Neutrophil (primary cell): Measurements from ENCODE around the gene SLC30A1.

ENCODE experiments used
- H3K27ac ChIP-seq: fragments of 200-600 bp; sonication (generic); 2 replicates; pipeline ENCODE4 v1.5.1; 2016; ENCODE audit warnings: mild to moderate bottlenecking, moderate library complexity
- H3K27me3 ChIP-seq: fragments of 200-600 bp; sonication (generic); 2 replicates; pipeline ENCODE4 v1.6.0; 2016; ENCODE audit warnings: mild to moderate bottlenecking
- H3K36me3 ChIP-seq: fragments of 200-600 bp; sonication (generic); 2 replicates; pipeline ENCODE4 v1.5.1; 2017
- H3K4me1 ChIP-seq, 2 experiments: fragments of 200-600 bp in 1 of 2; sonication (generic) in 1 of 2; 1 replicate in 1 of 2; 2 replicates in 1 of 2; pipeline versions ENCODE4 v1.5.1 to v1.6.1; 2013 to 2016; ENCODE audit warnings: low read depth in 1 of 2, low read length in 1 of 2, mild to moderate bottlenecking in 1 of 2, moderate library complexity in 1 of 2; ENCODE audit not compliant: control insufficient read depth in 1 of 2, insufficient read depth in 1 of 2
- H3K4me3 ChIP-seq, 2 experiments: fragments of 200-600 bp in 1 of 2; sonication (generic) in 1 of 2; 1 replicate in 1 of 2; 2 replicates in 1 of 2; pipeline ENCODE4 v1.5.1; 2013 to 2016; ENCODE audit warnings: low read depth in 1 of 2, low read length in 1 of 2, mild to moderate bottlenecking in 1 of 2, moderate library complexity in 1 of 2
- H3K9me3 ChIP-seq: fragments of 200-600 bp; sonication (generic); 2 replicates; pipeline ENCODE4 v1.5.1; 2016
- CTCF ChIP-seq: fragments of 200-600 bp; sonication (generic); IDR thresholded peaks from 2 replicates; pipeline ENCODE4 v1.5.1; 2016; ENCODE audit warnings: antibody characterized with exemption

The SLC30A1 gene

GRCh38 chr1:211603713-211604112, 24.8 kb upstream of the SLC30A1 start:
- no peak overlapping the region for H3K27ac ChIP-seq
- H3K36me3 ChIP-seq, result no peaks in the 10 kb centered on the region
- H3K4me3 ChIP-seq, result no peak overlapping the region
- TF ChIP-seq CTCF, result no peak
- no peaks in the 10 kb centered on the region for H3K9me3 ChIP-seq
- no peaks in the 10 kb centered on the region for H3K27me3 ChIP-seq
- H3K4me1 ChIP-seq, result peaks cover 56 to 64% of the 10 kb centered on the region in 2 experiments

GRCh38 chr1:211603191-211603701, 24.3 kb upstream of the SLC30A1 start:
- Histone ChIP-seq H3K27ac (peak overlapping the region; percentile 40), H3K9me3 (no peaks in the 10 kb centered on the region), H3K36me3 (no peaks in the 10 kb centered on the region), H3K27me3 (no peaks in the 10 kb centered on the region), H3K4me3 (no peak overlapping the region), H3K4me1 (peaks cover 53 to 60% of the 10 kb centered on the region in 2 experiments)
- no peak for TF ChIP-seq CTCF

GRCh38 chr1:211601982-211602670, 23.2 kb upstream of the SLC30A1 start:
- peaks cover 47 to 57% of the 10 kb centered on the region in 2 experiments for H3K4me1 ChIP-seq
- H3K9me3 ChIP-seq, result no peaks in the 10 kb centered on the region
- H3K27ac ChIP-seq, result peak overlapping the region; percentile 40

GRCh38 chr1:211601159-211601558, 22.2 kb upstream of the SLC30A1 start:
- H3K4me1 ChIP-seq, result peaks cover 39 to 49% of the 10 kb centered on the region in 2 experiments
- H3K27ac ChIP-seq, result no peak overlapping the region
- no peaks in the 10 kb centered on the region for H3K36me3 ChIP-seq
- no peak for TF ChIP-seq CTCF
- no peaks in the 10 kb centered on the region for H3K9me3 ChIP-seq
- no peak overlapping the region for H3K4me3 ChIP-seq
- H3K27me3 ChIP-seq, result no peaks in the 10 kb centered on the region

More at GRCh38 chr1:211601982-211602670, 23.2 kb upstream of the SLC30A1 start:
- Histone ChIP-seq H3K4me3 (peak overlapping the region in 1 of 2 experiments; percentile 0), H3K27me3 (no peaks in the 10 kb centered on the region), H3K36me3 (no peaks in the 10 kb centered on the region)
- no peak for TF ChIP-seq CTCF

- Histone ChIP-seq H3K4me3 (no peak overlapping the region), H3K27me3 (no peaks in the 10 kb centered on the region), H3K36me3 (no peaks in the 10 kb centered on the region), H3K9me3 (no peaks in the 10 kb centered on the region), H3K4me1 (peaks cover 25 to 35% of the 10 kb centered on the region in 2 experiments), H3K27ac (no peak overlapping the region)
- TF ChIP-seq CTCF, result no peak
Measured at GRCh38 chr1:211599250-211599649, 20.3 kb upstream of the SLC30A1 start.
